ENCODE measurements around the gene AFF1. TPM values are rescaled to one million over a fixed set of nuclear protein-coding genes. Genes with fewer than 3 reads are reported as not detected.
A peak's percentile ranks its signal among the peaks of the same experiment; 100 is the strongest.
"Not testable (repeated sequence)": the region's sequence is repeated elsewhere in the genome, so short reads cannot be mapped to it uniquely, and the experiment has no call there.

The AFF1 gene
- total RNA-seq, 1 donor from 2014 or later: 58.2 TPM

DNA sequence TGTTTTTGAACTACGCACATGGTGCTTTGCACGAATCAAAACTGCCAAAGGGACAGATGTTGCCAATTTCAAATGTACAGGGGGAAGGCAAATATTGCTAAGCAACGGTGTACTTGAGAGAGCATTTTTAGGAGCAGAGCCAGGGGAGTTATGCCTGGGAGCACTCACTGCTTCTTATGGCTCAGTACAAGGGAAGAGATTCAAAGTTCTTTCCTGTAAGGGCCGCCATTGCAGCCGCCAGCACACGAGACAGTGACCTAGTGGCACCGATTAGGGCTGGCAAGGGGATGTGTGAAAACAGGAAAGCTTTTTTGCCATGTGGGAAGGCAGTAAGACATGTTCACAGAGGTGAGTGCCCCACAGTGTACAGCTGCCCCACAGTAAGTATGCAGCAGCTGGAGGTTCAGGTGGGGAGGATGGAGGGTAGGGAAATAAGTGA is 133.8 kb downstream of the AFF1 start:
- peaks cover 6% of the 10 kb centered on the region for H3K36me3 Mint-ChIP-seq (ENCODE audit: low read depth, unreplicated experiment)
- Histone ChIP-seq H3K36me3 (ENCODE audit: insufficient read depth, low read length) (no peaks in the 10 kb centered on the region), H2AFZ (ENCODE audit: low read depth, low read length) (no peak overlapping the region), H3K9me3 (ENCODE audit: insufficient read depth, low read depth, low read length) (no peaks in the 10 kb centered on the region), H3K4me3 (ENCODE audit: insufficient read depth, low read depth, low read length) (no peak overlapping the region), H3K4me2 (ENCODE audit: low read length) (no peak overlapping the region), H3K79me2 (ENCODE audit: insufficient read depth, low read length) (peaks cover 7% of the 10 kb centered on the region), H3K9ac (ENCODE audit: low read length) (no peak overlapping the region), H3K27ac (ENCODE audit: low read depth, low read length) (no peak overlapping the region), H3K27me3 (ENCODE audit: insufficient read depth, low read length) (no peaks in the 10 kb centered on the region), H4K20me1 (ENCODE audit: insufficient read depth, low read length) (peaks cover 39% of the 10 kb centered on the region), H3K4me1 (ENCODE audit: insufficient read depth, low read length) (no peaks in the 10 kb centered on the region)
- H3K9me3 Mint-ChIP-seq (ENCODE audit: unreplicated experiment): no peaks in the 10 kb centered on the region
- DNase-seq (ENCODE audit: low read depth) (no peak), FAIRE-seq (no peak)
- H3K4me3 Mint-ChIP-seq (ENCODE audit: unreplicated experiment): peak overlapping the region; percentile 12
- TF ChIP-seq EZH2 (IDR thresholded peaks at IDR 0.05; ENCODE audit: insufficient read depth, low read length) (no peak), CTCF (IDR thresholded peaks at IDR 0.05; ENCODE audit: insufficient read depth, low read depth, low read length) (no peak)
- no peaks in the 10 kb centered on the region for H3K27me3 Mint-ChIP-seq (ENCODE audit: low read depth, unreplicated experiment)
- peaks cover 21% of the 10 kb centered on the region for H3K4me1 Mint-ChIP-seq (ENCODE audit: low read depth, unreplicated experiment)
- H3K27ac Mint-ChIP-seq (ENCODE audit: unreplicated experiment): peak overlapping the region; percentile 53

- Histone ChIP-seq H3K4me2 (ENCODE audit: low read length) (no peak overlapping the region), H3K9ac (ENCODE audit: low read length) (no peak overlapping the region), H3K79me2 (ENCODE audit: insufficient read depth, low read length) (peaks cover 7% of the 10 kb centered on the region), H3K27ac (ENCODE audit: low read depth, low read length) (no peak overlapping the region), H3K27me3 (ENCODE audit: insufficient read depth, low read length) (no peaks in the 10 kb centered on the region), H3K36me3 (ENCODE audit: insufficient read depth, low read length) (no peaks in the 10 kb centered on the region), H3K4me3 (ENCODE audit: insufficient read depth, low read depth, low read length) (no peak overlapping the region), H3K4me1 (ENCODE audit: insufficient read depth, low read length) (no peaks in the 10 kb centered on the region), H3K9me3 (ENCODE audit: insufficient read depth, low read depth, low read length) (no peaks in the 10 kb centered on the region), H4K20me1 (ENCODE audit: insufficient read depth, low read length) (peaks cover 45% of the 10 kb centered on the region), H2AFZ (ENCODE audit: low read depth, low read length) (no peak overlapping the region)
- H3K4me3 Mint-ChIP-seq (ENCODE audit: unreplicated experiment): no peak overlapping the region
- no peak overlapping the region for H3K27ac Mint-ChIP-seq (ENCODE audit: unreplicated experiment)
- no peak for TF ChIP-seq EZH2 (IDR thresholded peaks at IDR 0.05; ENCODE audit: insufficient read depth, low read length)
- TF ChIP-seq CTCF (IDR thresholded peaks at IDR 0.05; ENCODE audit: insufficient read depth, low read depth, low read length): no peak
- H3K36me3 Mint-ChIP-seq (ENCODE audit: low read depth, unreplicated experiment): peaks cover 6% of the 10 kb centered on the region
- no peak for FAIRE-seq
- no peaks in the 10 kb centered on the region for H3K27me3 Mint-ChIP-seq (ENCODE audit: low read depth, unreplicated experiment)
- DNase-seq (ENCODE audit: low read depth): no peak
- H3K9me3 Mint-ChIP-seq (ENCODE audit: unreplicated experiment): no peaks in the 10 kb centered on the region
- H3K4me1 Mint-ChIP-seq (ENCODE audit: low read depth, unreplicated experiment): peaks cover 27% of the 10 kb centered on the region
These were observed 134.4 kb downstream of the AFF1 start for GRCh38 chr4:87069037-87069742.

DNA sequence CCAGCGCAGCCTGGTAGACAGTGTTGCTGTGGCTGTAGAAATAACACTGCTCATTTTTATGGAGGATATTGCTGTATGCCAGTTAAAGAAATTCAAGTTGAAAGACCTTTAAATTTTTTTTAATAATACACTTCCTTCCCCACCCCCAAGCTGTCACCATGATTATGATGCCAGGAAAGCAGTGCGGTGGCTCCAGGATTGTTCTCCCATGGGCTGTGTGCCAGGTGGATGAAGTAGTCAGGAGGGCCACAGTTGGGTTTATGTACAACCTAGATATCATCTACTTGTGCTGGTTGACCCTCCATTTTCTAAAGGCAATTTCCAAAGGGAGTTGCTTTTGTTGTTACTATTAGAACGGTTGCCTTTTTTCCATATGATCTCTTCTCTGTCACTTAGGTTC is 136.6 kb downstream of the AFF1 start:
- Histone ChIP-seq H3K4me1 (ENCODE audit: insufficient read depth, low read length) (no peaks in the 10 kb centered on the region), H3K27me3 (ENCODE audit: insufficient read depth, low read length) (no peaks in the 10 kb centered on the region), H2AFZ (ENCODE audit: low read depth, low read length) (no peak overlapping the region), H3K79me2 (ENCODE audit: insufficient read depth, low read length) (peaks cover 10% of the 10 kb centered on the region), H3K9ac (ENCODE audit: low read length) (no peak overlapping the region), H3K4me2 (ENCODE audit: low read length) (no peak overlapping the region), H3K4me3 (ENCODE audit: insufficient read depth, low read depth, low read length) (no peak overlapping the region), H4K20me1 (ENCODE audit: insufficient read depth, low read length) (peaks cover 45% of the 10 kb centered on the region), H3K36me3 (ENCODE audit: insufficient read depth, low read length) (no peaks in the 10 kb centered on the region), H3K9me3 (ENCODE audit: insufficient read depth, low read depth, low read length) (no peaks in the 10 kb centered on the region), H3K27ac (ENCODE audit: low read depth, low read length) (no peak overlapping the region)
- Mint-ChIP-seq H3K9me3 (ENCODE audit: unreplicated experiment) (no peaks in the 10 kb centered on the region), H3K4me1 (ENCODE audit: low read depth, unreplicated experiment) (peaks cover 37% of the 10 kb centered on the region), H3K36me3 (ENCODE audit: low read depth, unreplicated experiment) (peaks cover 6% of the 10 kb centered on the region), H3K27ac (ENCODE audit: unreplicated experiment) (no peak overlapping the region), H3K4me3 (ENCODE audit: unreplicated experiment) (no peak overlapping the region), H3K27me3 (ENCODE audit: low read depth, unreplicated experiment) (no peaks in the 10 kb centered on the region)
- TF ChIP-seq EZH2 (IDR thresholded peaks at IDR 0.05; ENCODE audit: insufficient read depth, low read length): no peak
- TF ChIP-seq CTCF (IDR thresholded peaks at IDR 0.05; ENCODE audit: insufficient read depth, low read depth, low read length): no peak
- FAIRE-seq (no peak), DNase-seq (ENCODE audit: low read depth) (no peak)

- peaks cover 35% of the 10 kb centered on the region for H4K20me1 ChIP-seq (ENCODE audit: insufficient read depth, low read length)
- H3K27ac ChIP-seq (ENCODE audit: low read depth, low read length); DNase-seq (ENCODE audit: low read depth); H3K9me3 ChIP-seq (ENCODE audit: insufficient read depth, low read depth, low read length); H3K36me3 Mint-ChIP-seq (ENCODE audit: low read depth, unreplicated experiment); H3K4me3 ChIP-seq (ENCODE audit: insufficient read depth, low read depth, low read length); H3K27me3 ChIP-seq (ENCODE audit: insufficient read depth, low read length); FAIRE-seq; H3K27ac Mint-ChIP-seq (ENCODE audit: unreplicated experiment); H3K36me3 ChIP-seq (ENCODE audit: insufficient read depth, low read length); H3K4me1 ChIP-seq (ENCODE audit: insufficient read depth, low read length); H3K4me2 ChIP-seq (ENCODE audit: low read length); H3K9me3 Mint-ChIP-seq (ENCODE audit: unreplicated experiment); H3K9ac ChIP-seq (ENCODE audit: low read length); H2AFZ ChIP-seq (ENCODE audit: low read depth, low read length); H3K27me3 Mint-ChIP-seq (ENCODE audit: low read depth, unreplicated experiment): not testable (repeated sequence)
- H3K4me1 Mint-ChIP-seq (ENCODE audit: low read depth, unreplicated experiment): peaks cover 37% of the 10 kb centered on the region
- H3K79me2 ChIP-seq (ENCODE audit: insufficient read depth, low read length): peaks cover 10% of the 10 kb centered on the region
- peak overlapping the region; percentile 22 for H3K4me3 Mint-ChIP-seq (ENCODE audit: unreplicated experiment)
These were observed 137.7 kb downstream of the AFF1 start for GRCh38 chr4:87072545-87072944.
